ENCODE data around the gene ASCC2.

ASCC2 gene

DNA sequence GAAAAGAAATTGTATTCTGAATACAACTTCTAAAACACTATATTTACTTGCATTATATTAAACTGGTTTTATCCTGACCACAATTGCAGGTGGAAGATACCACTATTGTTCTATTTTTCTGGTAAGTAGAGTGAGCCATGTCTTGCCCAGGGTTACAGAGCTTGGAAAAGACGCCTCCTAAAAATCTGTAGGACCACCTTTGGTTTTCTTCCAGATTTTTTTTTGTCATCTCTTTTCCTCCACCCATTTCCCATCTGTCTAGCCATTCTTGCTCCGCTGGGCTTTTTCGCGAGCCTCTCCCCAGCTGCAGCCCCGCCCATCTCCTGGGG is 44.6 kb upstream of the ASCC2 start:
- TF ChIP-seq, protein P1, sequence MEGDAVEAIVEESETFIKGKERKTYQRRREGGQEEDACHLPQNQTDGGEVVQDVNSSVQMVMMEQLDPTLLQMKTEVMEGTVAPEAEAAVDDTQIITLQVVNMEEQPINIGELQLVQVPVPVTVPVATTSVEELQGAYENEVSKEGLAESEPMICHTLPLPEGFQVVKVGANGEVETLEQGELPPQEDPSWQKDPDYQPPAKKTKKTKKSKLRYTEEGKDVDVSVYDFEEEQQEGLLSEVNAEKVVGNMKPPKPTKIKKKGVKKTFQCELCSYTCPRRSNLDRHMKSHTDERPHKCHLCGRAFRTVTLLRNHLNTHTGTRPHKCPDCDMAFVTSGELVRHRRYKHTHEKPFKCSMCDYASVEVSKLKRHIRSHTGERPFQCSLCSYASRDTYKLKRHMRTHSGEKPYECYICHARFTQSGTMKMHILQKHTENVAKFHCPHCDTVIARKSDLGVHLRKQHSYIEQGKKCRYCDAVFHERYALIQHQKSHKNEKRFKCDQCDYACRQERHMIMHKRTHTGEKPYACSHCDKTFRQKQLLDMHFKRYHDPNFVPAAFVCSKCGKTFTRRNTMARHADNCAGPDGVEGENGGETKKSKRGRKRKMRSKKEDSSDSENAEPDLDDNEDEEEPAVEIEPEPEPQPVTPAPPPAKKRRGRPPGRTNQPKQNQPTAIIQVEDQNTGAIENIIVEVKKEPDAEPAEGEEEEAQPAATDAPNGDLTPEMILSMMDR (IDR thresholded peaks at IDR 0.05; ENCODE audit: extremely low read depth, missing control alignments): no peak
- DNase-seq (ENCODE audit: low spot score): no peak

DNA sequence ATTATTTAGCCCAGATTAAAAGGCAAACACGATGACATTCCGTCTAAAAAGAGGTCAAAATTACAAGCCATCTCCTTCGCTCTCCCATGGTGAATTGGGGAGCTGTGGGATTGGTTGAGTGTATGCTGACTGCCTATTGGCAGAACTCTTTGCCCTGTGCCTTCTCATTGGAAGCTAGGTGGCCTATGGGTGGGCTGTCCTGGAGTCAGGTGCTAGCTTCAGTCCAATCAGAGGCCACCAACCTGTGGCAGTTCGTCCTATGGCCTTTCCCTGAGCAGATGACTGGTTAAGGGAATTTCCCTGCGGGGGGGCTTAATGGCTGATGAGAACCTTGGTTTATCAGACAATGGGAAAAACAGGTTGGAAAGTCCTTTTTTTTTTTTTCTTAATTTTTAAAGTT is 41.7 kb upstream of the ASCC2 start:
- DNase-seq (ENCODE audit: low spot score): no peak
- TF ChIP-seq, protein P1 (IDR thresholded peaks at IDR 0.05; ENCODE audit: extremely low read depth, missing control alignments): no peak

DNA sequence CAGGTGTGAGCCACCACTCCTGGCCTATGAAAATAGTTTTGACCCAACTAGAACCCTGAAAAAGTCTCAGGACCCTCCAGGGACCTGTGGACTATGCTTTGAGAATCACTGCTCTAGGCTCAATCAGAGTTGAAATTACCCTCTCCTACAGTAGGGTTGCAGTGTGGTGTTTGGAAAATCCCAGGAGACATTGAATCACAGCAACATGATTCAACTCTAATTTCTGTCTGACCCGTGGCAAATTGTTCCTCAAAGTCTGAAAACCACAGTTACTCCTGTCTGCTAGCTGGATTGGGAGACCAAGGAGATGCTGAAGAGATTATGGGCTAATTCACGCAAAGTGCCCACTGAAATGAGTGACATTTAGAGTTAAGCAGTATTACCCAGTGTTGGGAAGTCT is 39.5 kb upstream of the ASCC2 start:
- no peak for DNase-seq (ENCODE audit: low spot score)
- TF ChIP-seq, protein P1 (IDR thresholded peaks at IDR 0.05; ENCODE audit: extremely low read depth, missing control alignments): no peak

DNA sequence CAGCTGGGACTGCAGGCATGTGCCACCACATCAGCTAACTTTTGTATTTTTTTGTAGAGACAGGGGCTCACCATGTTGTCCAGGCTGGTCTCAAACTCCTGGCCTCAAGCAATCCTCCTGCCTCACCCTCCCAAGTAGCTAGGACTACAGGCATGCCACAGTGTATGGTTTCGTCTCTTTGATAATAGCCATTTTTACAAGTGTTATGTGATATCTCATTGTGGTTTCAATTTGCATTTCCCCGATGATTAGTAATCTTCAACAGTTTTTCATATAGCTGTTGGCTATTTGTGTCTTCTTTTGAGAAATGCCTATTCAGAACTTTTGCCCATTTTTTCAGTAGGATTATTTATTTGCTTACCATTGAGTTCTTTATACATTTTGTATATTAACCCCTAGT is 35.9 kb upstream of the ASCC2 start:
- TF ChIP-seq, protein P1 (IDR thresholded peaks at IDR 0.05; ENCODE audit: extremely low read depth, missing control alignments): no peak

DNA sequence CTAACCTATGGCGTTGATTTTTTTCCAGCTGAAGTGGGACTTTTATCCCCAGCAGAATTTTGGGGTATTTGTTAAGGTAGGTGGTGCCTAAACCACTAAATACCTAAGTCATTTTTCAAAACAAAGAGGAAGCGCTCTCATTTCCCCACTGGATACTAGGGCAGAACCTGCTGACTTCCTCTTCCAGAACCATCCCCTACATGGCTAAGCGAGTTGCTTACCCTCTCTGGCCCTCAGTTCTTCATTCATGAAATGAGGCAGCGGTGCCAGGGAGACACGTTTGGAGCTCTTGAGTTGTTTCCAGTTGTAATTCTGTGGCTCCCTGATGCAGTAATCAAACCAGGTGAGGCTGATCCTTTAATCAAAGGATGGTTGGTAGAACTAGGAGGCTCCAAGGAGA is 34.9 kb upstream of the ASCC2 start:
- DNase-seq (ENCODE audit: low spot score): no peak
- TF ChIP-seq, protein P1 (IDR thresholded peaks at IDR 0.05; ENCODE audit: extremely low read depth, missing control alignments): no peak

More for the DNA sequence above, 35.9 kb upstream of the ASCC2 start:
- DNase-seq (ENCODE audit: low spot score): no peak

DNA sequence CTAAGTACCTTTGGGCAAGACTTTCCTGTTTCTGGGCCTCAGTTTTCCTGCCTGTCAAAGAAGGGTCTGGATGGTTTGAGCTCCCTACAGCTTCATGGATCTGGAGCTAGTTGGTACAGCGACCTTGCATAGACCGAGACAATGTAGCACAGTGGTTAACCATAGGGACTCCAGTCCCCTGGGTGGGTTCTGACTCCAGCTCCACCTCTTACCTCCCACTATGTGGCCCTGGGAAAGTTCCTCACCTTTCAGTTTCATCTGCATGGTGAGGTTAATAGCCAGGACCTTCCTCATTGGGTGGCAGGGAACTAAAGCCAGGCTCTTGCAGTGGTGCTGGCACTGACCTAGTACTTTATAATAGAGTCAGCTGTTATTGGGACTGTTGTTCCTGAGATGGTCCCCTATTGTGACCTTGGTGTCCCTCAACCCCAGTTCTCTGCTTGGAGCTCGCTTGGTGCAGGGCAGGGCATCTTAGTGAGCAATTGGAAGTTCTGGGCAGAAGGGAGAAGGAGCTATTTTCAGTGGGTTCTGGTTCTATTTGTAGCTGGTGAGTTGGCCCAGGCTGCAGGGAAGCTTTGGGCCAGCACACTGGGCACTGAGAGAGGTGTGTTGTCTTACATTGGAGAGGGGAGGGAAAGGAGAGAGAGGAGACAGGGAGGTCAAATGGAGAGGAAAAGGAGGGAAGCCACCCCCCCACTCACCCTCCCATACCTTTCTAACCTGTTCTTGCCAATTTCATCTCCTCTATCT is 34.2 kb upstream of the ASCC2 start:
- DNase-seq (ENCODE audit: low spot score): no peak
- TF ChIP-seq, protein P1 (IDR thresholded peaks at IDR 0.05; ENCODE audit: extremely low read depth, missing control alignments): no peak

DNA sequence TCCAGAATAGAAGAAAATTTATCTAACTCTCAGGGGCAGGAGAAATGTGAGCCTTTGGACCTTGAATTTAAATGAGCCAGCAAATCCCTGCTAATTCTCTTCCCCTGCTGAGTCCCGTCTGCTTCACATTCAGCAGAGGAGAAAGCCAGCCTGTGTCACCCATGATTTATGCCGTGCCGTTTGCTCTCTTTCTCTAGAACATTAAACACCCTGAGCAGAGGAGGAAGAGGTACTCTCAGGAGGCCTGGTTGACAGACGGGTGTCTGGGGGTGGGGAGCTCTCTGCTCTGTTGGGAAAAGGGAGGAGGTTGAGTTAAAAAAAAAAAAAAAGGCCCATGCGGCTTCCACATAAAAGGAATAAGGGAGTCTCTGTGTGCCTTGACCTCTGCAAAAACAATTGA is 33.6 kb upstream of the ASCC2 start:
- TF ChIP-seq, protein P1 (IDR thresholded peaks at IDR 0.05; ENCODE audit: extremely low read depth, missing control alignments): no peak
- DNase-seq (ENCODE audit: low spot score): no peak
